Heart left ventricle (tissue), 16 donors: Measurements from ENCODE around the gene PRKCH. TPM values are rescaled to one million over a fixed set of nuclear protein-coding genes. Genes with fewer than 3 reads are reported as not detected.
A peak's percentile ranks its signal among the peaks of the same experiment; 100 is the strongest.

Experiments
- ATAC-seq, 4 donors: fragments of 200-7000 bp; cut with Tn5 transposase; one replicate each; pipeline ENCODE4 v1.9.1; 2020 to 2022; ENCODE audit warnings: moderate library complexity in 4 of 4, mild to moderate bottlenecking in 3 of 4, moderate number of reproducible peaks in 1 of 4
- DNase-seq, 5 donors: peaks; one replicate each; pipeline ENCODE4 v3.0.0-alpha.2; 2020
- H3K27ac ChIP-seq, 12 donors: fragments of 200-600 bp; sonication (generic) in 4 of 12; one replicate each; pipeline versions ENCODE4 v1.5.0 to v1.8.0; 2016 to 2022; ENCODE audit warnings: mild to moderate bottlenecking in 2 of 12
- H3K27me3 ChIP-seq, 9 donors: fragments of 200-600 bp; sonication (generic) in 2 of 9; one replicate each; pipeline versions ENCODE4 v1.5.1 to v1.8.0; 2016 to 2022; ENCODE audit warnings: mild to moderate bottlenecking in 3 of 9
- H3K36me3 ChIP-seq, 9 donors: fragments of 200-600 bp; sonication (generic) in 2 of 9; one replicate each; pipeline versions ENCODE4 v1.5.0 to v1.8.0; 2018 to 2022; ENCODE audit warnings: mild to moderate bottlenecking in 2 of 9
- H3K4me1 ChIP-seq, 12 donors: fragments of 200-600 bp; sonication (generic) in 4 of 12; one replicate each; pipeline versions ENCODE4 v1.5.0 to v1.8.0; 2016 to 2022; ENCODE audit warnings: mild to moderate bottlenecking in 3 of 12
- H3K4me3 ChIP-seq, 12 donors: fragments of 200-600 bp; sonication (generic) in 4 of 12; one replicate each; pipeline versions ENCODE4 v1.5.0 to v1.8.0; 2017 to 2022; ENCODE audit warnings: mild to moderate bottlenecking in 9 of 12, moderate library complexity in 4 of 12
- H3K9me3 ChIP-seq, 12 donors: fragments of 200-600 bp; sonication (generic) in 4 of 12; one replicate each; pipeline versions ENCODE4 v1.5.0 to v1.8.0; 2016 to 2022; ENCODE audit warnings: mild to moderate bottlenecking in 1 of 12
- CTCF ChIP-seq, 12 donors: fragments of 200-600 bp; sonication (generic) in 4 of 12; IDR thresholded peaks; one replicate each; pipeline versions ENCODE4 v1.5.0 to v1.8.0; 2018 to 2022; ENCODE audit warnings: antibody characterized with exemption in 12 of 12, mild to moderate bottlenecking in 5 of 12
- POLR2A ChIP-seq, 2 donors: fragments of 450-650 bp; IDR thresholded peaks; one replicate each; pipeline ENCODE4 v1.6.1; 2017; ENCODE audit warnings: antibody characterized with exemption in 2 of 2, mild to moderate bottlenecking in 2 of 2, moderate library complexity in 2 of 2
- WGBS, 4 donors: extraction: QIAGEN DNeasy Blood & Tissue Kit in 2 of 4; methylation state at CpG; one replicate each; pipeline versions ENCODE4 v1.1.5 to v1.1.7; 2013 to 2018; 5-methylcytosine and 5-hydroxymethylcytosine counted together
- intact Hi-C, 10 donors: fragments of 100-400 bp; cut with DNase I; formaldehyde crosslinking; loops; one replicate each; pipeline versions ENCODE4 v1.11.1 to v1.14.2; 2022
- polyA plus RNA-seq, 2 donors: library from polyadenylated mRNA; stranded (reverse); fragments of 200-250 nt; gene quantifications; one replicate each; pipeline ENCODE4 v1.2.3, GENCODE V29; 2013
- total RNA-seq, 9 donors: library from RNA; depleted of rRNA in 2 of 9; stranded (reverse); fragments of >200 nt in 2 of 9; fragmentation: NEBNext Ultra II Directional in 3 of 9; extraction: Animal tissue kit (Norgen Biotek cat#: 25700) in 3 of 9; gene quantifications; one replicate each; pipeline versions ENCODE4 v1.1.0 to v1.2.4, GENCODE V29; 2016 to 2023
- donor health status: ischemic (EF 13 %, LVEDD 7.1; RV severe dilation, severe dysfunction).
- donor health status: healthy with polysubstance abuse.
- donor health status: DM: no; HTN: yes; CAD: no.
- donor health status: DM: no; HTN: no; CAD: no.
- donor health status: ischemic (EF 25% LVEDD 6.9; RV normal size, moderate dysfunction).
- donor health status: ischemic (EF 25% LVEDD 5.7; RV mildly dilated, moderate dysfunction).
- donor health status: healthy.
- donor health status: DM: yes; HTN: yes; CAD: no.
- donor health status: ischemic (EF 35%, LVEDD 5.7; RV mildly dilated, moderate dysfunction).
- donor health status: nonischemic (EF 11% LVEDD 7.7; RV severe dilation, severe dysfunction).
- donor health status: DM: yes; HTN: yes; CAD: no.
- donor health status: PGD.
- donor health status: ischemic (EF 29% LVEDD 5.4; RV normal size, mild dysfunction).
- donor health status: nonischemic (EF 23%, LVEDD 6.1; RV moderate dilation, normal function).

The PRKCH gene
- total and polyA plus RNA-seq, 11 donors: 6.1 to 49.2 (median 21.7) TPM

- WGBS, 4 donors: 34 to 45% (median 38%) methylated on average over 2 of the region's 2 CpGs
- H3K4me1 ChIP-seq: peaks cover 0 to 19% (median 0%) of the 10 kb centered on the region in 12 donors
- no peak overlapping the region for H3K27ac ChIP-seq
- peak in 1 of 4 donors; percentile 57 for ATAC-seq
- no peak overlapping the region for H3K4me3 ChIP-seq
- TF ChIP-seq CTCF (IDR thresholded peaks at IDR 0.05): peak; percentile 51 to 77 (median 68)
- TF ChIP-seq POLR2A (IDR thresholded peaks at IDR 0.05): no peak
- H3K27me3 ChIP-seq: no peaks in the 10 kb centered on the region
- no peaks in the 10 kb centered on the region for H3K36me3 ChIP-seq
- no peak for DNase-seq
- H3K9me3 ChIP-seq: peaks cover 0 to 5% (median 0%) of the 10 kb centered on the region in 12 donors
- intact Hi-C loops: loop anchor here (2.0 to 10.0 kb wide), 7 partner anchors 155 to 828 kb away; no protein-coding TSS in a partner anchor
These were observed 24.5 kb upstream of the PRKCH start for GRCh38 chr14:61296719-61297502.

- H3K4me1 ChIP-seq: peaks cover 0 to 19% (median 0%) of the 10 kb centered on the region in 12 donors
- H3K36me3 ChIP-seq: no peaks in the 10 kb centered on the region
- 77 to 84% (median 78%) methylated on average over 6 of the region's 6 CpGs for WGBS, 4 donors
- no peak overlapping the region for H3K4me3 ChIP-seq
- TF ChIP-seq POLR2A (IDR thresholded peaks at IDR 0.05) (no peak), CTCF (IDR thresholded peaks at IDR 0.05) (no peak)
- intact Hi-C loops: loop anchor here (2.0 to 10.0 kb wide), 7 partner anchors 155 to 827 kb away; no protein-coding TSS in a partner anchor
- peaks cover 0 to 9% (median 0%) of the 10 kb centered on the region in 12 donors for H3K9me3 ChIP-seq
- no peaks in the 10 kb centered on the region for H3K27me3 ChIP-seq
- H3K27ac ChIP-seq: no peak overlapping the region
- ATAC-seq: no peak
- no peak for DNase-seq
These were observed 23.8 kb upstream of the PRKCH start for GRCh38 chr14:61297581-61297980.

- no peaks in the 10 kb centered on the region for H3K36me3 ChIP-seq
- intact Hi-C loops: loop anchor here (5.0 to 10.0 kb wide), 6 partner anchors 153 to 826 kb away; no protein-coding TSS in a partner anchor
- no peak for TF ChIP-seq POLR2A (IDR thresholded peaks at IDR 0.05)
- TF ChIP-seq CTCF (IDR thresholded peaks at IDR 0.05): no peak
- WGBS, 4 donors: 52 to 66% (median 64%) methylated on average over 3 of the region's 3 CpGs
- H3K4me1 ChIP-seq: peaks cover 0 to 19% (median 0%) of the 10 kb centered on the region in 12 donors
- DNase-seq (no peak), ATAC-seq (no peak)
- H3K9me3 ChIP-seq: peaks cover 0 to 9% (median 0%) of the 10 kb centered on the region in 12 donors
- H3K27ac ChIP-seq: no peak overlapping the region
- H3K4me3 ChIP-seq: no peak overlapping the region
- no peaks in the 10 kb centered on the region for H3K27me3 ChIP-seq
These were observed 22.6 kb upstream of the PRKCH start for GRCh38 chr14:61298824-61299223.

- 30 to 43% (median 36%) methylated on average over 2 of the region's 2 CpGs for WGBS, 4 donors
- TF ChIP-seq POLR2A (IDR thresholded peaks at IDR 0.05): no peak
- no peak for TF ChIP-seq CTCF (IDR thresholded peaks at IDR 0.05)
- Histone ChIP-seq H3K27ac (no peak overlapping the region), H3K36me3 (no peaks in the 10 kb centered on the region), H3K4me1 (peaks cover 0 to 19% (median 0%) of the 10 kb centered on the region in 12 donors), H3K27me3 (no peaks in the 10 kb centered on the region), H3K4me3 (no peak overlapping the region), H3K9me3 (peaks cover 0 to 17% (median 0%) of the 10 kb centered on the region in 12 donors)
- DNase-seq (no peak), ATAC-seq (no peak)
- intact Hi-C loops: loop anchor here in 2 of 10 donors (10.0 kb wide), 2 partner anchors 135 to 425 kb away; no protein-coding TSS in a partner anchor
These were observed 21.2 kb upstream of the PRKCH start for GRCh38 chr14:61300209-61300608.
